OCI-LY1 (cell line): ENCODE data around the gene HIRIP3.

Experiments
- EZH2 ChIP-seq: fragments of 200-600 bp; sonication (generic), shearing (Covaris generic); IDR thresholded peaks from 2 replicates; pipeline ENCODE4 v1.8.0; 2017; ENCODE audit warnings: borderline replicate concordance, mixed run types, mild to moderate bottlenecking, antibody characterized with exemption, low read length, moderate library complexity, mixed read lengths
- TF ChIP-seq, protein P1 (sequence below): fragments of 200-600 bp; sonication (generic), shearing (Covaris generic); IDR thresholded peaks from 2 replicates; pipeline ENCODE4 v1.5.1; 2017; ENCODE audit warnings: mild to moderate bottlenecking, antibody characterized with exemption, low read length, moderate library complexity, mixed read lengths

DNA sequence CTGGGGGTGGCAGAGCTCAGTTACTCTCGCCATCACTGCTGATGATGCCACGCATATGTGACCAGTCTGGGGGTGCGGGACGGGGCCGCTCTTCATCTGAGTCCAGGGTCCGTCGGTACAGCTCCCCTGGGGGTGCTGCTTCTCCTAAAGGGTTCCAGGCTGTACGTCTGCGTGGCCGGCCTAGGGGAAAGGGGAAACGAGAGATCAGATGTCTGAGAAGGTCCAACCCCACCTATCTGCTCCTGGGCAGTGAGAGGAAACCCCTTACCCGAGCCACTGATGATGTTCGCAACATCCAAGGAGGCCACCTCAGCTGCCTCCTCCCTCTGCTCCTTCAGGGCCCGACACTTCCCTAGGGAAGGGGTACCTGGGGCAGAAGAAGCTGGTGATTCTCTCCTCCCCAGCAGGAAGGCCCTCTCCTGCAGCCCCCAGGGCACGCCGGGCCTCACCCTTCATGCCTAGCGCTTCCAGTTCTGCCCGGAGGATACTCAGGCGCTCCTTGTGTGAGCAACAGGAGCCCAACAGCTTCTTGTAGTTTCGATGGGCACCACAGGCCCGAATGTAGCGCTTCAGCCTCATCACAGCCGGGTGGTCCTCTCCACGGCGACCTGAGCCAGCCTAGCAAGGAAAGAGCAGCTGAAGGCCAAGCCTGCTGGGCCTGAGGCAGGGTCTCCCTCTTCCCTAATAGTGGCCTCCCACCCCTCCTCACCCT is 2.1 kb downstream of the HIRIP3 start:
- TF ChIP-seq, protein P1, sequence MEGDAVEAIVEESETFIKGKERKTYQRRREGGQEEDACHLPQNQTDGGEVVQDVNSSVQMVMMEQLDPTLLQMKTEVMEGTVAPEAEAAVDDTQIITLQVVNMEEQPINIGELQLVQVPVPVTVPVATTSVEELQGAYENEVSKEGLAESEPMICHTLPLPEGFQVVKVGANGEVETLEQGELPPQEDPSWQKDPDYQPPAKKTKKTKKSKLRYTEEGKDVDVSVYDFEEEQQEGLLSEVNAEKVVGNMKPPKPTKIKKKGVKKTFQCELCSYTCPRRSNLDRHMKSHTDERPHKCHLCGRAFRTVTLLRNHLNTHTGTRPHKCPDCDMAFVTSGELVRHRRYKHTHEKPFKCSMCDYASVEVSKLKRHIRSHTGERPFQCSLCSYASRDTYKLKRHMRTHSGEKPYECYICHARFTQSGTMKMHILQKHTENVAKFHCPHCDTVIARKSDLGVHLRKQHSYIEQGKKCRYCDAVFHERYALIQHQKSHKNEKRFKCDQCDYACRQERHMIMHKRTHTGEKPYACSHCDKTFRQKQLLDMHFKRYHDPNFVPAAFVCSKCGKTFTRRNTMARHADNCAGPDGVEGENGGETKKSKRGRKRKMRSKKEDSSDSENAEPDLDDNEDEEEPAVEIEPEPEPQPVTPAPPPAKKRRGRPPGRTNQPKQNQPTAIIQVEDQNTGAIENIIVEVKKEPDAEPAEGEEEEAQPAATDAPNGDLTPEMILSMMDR, result no peak
- no peak for TF ChIP-seq EZH2
